Astrocyte (in vitro differentiated cells and primary cell): ENCODE results near the gene HOXB1.

Source experiments
- EZH2 ChIP-seq: IDR thresholded peaks from 2 replicates; pipeline ENCODE4 v1.6.1; 2012; ENCODE audit warnings: mild to moderate bottlenecking, low read length, inconsistent platforms; ENCODE audit not compliant: insufficient read depth
- TF ChIP-seq, protein P1 (sequence below): IDR thresholded peaks from 2 replicates; pipeline ENCODE4 v1.5.1; 2011; ENCODE audit warnings: low read depth, mild to moderate bottlenecking, inconsistent platforms, low read length, moderate library complexity; ENCODE audit not compliant: insufficient read depth

DNA sequence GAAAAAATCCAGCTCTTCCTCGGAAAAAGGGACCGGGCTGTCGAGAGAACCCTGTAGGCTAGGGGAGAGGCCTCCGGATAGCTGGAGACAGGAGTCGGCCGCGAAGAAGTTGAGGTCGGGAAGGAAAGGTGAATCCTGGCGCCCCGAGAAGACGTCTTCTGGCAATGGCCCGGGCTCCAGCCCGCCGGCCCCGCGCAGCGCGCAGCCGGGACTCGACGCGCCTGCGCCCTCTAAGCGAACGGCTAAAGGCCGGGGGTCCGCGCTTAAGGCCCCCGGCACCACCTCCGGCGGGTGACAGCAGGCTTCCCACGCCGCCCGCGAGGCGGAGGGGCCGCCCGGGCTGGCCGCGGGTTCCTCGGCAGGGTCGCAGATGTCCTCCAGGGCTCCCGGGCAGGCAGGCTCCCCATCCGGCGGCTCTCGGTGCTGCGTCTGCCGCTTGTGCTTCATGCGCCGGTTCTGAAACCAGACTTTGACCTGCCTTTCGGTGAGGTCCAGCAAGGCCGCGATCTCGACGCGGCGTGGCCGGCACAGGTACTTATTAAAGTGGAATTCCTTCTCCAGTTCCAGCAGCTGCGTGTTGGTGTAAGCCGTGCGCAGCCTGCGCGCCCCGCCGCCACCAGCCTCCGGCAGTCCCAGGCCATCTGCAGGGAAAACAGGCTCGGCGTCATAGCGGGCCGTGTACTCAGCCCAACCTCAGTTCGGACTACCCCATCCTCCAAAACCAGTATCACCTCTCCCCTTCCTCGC is 12.5 kb upstream of the HOXB1 start:
- TF ChIP-seq, protein P1, sequence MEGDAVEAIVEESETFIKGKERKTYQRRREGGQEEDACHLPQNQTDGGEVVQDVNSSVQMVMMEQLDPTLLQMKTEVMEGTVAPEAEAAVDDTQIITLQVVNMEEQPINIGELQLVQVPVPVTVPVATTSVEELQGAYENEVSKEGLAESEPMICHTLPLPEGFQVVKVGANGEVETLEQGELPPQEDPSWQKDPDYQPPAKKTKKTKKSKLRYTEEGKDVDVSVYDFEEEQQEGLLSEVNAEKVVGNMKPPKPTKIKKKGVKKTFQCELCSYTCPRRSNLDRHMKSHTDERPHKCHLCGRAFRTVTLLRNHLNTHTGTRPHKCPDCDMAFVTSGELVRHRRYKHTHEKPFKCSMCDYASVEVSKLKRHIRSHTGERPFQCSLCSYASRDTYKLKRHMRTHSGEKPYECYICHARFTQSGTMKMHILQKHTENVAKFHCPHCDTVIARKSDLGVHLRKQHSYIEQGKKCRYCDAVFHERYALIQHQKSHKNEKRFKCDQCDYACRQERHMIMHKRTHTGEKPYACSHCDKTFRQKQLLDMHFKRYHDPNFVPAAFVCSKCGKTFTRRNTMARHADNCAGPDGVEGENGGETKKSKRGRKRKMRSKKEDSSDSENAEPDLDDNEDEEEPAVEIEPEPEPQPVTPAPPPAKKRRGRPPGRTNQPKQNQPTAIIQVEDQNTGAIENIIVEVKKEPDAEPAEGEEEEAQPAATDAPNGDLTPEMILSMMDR, result no peak
- no peak for TF ChIP-seq EZH2
